Thoracic aorta (tissue), 2 donors: ENCODE measurements around the gene CBLN4. TPM values are rescaled to one million over a fixed set of nuclear protein-coding genes. Genes with fewer than 3 reads are reported as not detected.

ENCODE experiments used
- ATAC-seq: fragments of 150-250 bp; one replicate; pipeline ENCODE4 v1.8.0; 2017; ENCODE audit warnings: low read depth; ENCODE audit not compliant: insufficient number of reproducible peaks, low FRiP score
- DNase-seq: peaks from one replicate; pipeline ENCODE4 v3.0.0-alpha.2; 2020; ENCODE audit warnings: low spot score
- H3K27ac ChIP-seq, 2 donors: fragments of 200-600 bp; sonication (generic); 1 replicate in 1 of 2; 2 replicates in 1 of 2; pipeline ENCODE4 v1.5.1; 2016; ENCODE audit warnings: mild to moderate bottlenecking in 2 of 2, moderate library complexity in 2 of 2
- H3K27me3 ChIP-seq: fragments of 200-600 bp; sonication (generic); replicated peaks from 2 replicates; pipeline ENCODE4 v1.6.0; 2016; ENCODE audit warnings: mild to moderate bottlenecking; ENCODE audit not compliant: insufficient read depth
- H3K36me3 ChIP-seq: fragments of 200-600 bp; sonication (generic); one replicate; pipeline ENCODE4 v1.5.1; 2016
- H3K4me1 ChIP-seq, 2 donors: fragments of 200-600 bp; sonication (generic); 1 replicate in 1 of 2; 2 replicates in 1 of 2; pipeline versions ENCODE4 v1.5.1 to v1.6.0; 2016; ENCODE audit warnings: low read depth in 2 of 2, mild to moderate bottlenecking in 1 of 2; ENCODE audit not compliant: control insufficient read depth in 1 of 2
- H3K4me3 ChIP-seq: fragments of 200-600 bp; sonication (generic); 2 replicates; pipeline ENCODE4 v1.5.1; 2016; ENCODE audit warnings: mild to moderate bottlenecking
- H3K9me3 ChIP-seq: fragments of 200-600 bp; sonication (generic); 2 replicates; pipeline ENCODE4 v1.5.1; 2016
- CTCF ChIP-seq: fragments of 200-600 bp; sonication (generic); IDR thresholded peaks from one replicate; pipeline ENCODE4 v1.5.1; 2019; ENCODE audit warnings: antibody characterized with exemption
- total RNA-seq, 2 donors: library from RNA; depleted of rRNA; stranded (reverse); fragments of >200 nt; gene quantifications; one replicate each; pipeline versions ENCODE4 v1.1.0 to v1.2.3, GENCODE V29; 2016

The CBLN4 gene
- total RNA-seq, 2 donors from 2014 or later: not detected

GRCh38 chr20:56017560-56017959 lies 12.2 kb upstream of the CBLN4 start:
- DNase-seq (no peak), ATAC-seq (no peak)
- H3K9me3 ChIP-seq: no peaks in the 10 kb centered on the region
- no peaks in the 10 kb centered on the region for H3K27me3 ChIP-seq
- H3K4me3 ChIP-seq: no peak overlapping the region
- no peak for TF ChIP-seq CTCF
- no peaks in the 10 kb centered on the region for H3K4me1 ChIP-seq
- H3K27ac ChIP-seq: no peak overlapping the region
- no peaks in the 10 kb centered on the region for H3K36me3 ChIP-seq

- H3K27ac ChIP-seq: no peak overlapping the region
- no peaks in the 10 kb centered on the region for H3K27me3 ChIP-seq
- no peaks in the 10 kb centered on the region for H3K4me1 ChIP-seq
- H3K9me3 ChIP-seq: no peaks in the 10 kb centered on the region
- ATAC-seq: no peak
- no peak for TF ChIP-seq CTCF
- no peak overlapping the region for H3K4me3 ChIP-seq
- no peaks in the 10 kb centered on the region for H3K36me3 ChIP-seq
- no peak for DNase-seq
Measured at GRCh38 chr20:56014998-56015397, 9.7 kb upstream of the CBLN4 start.

- Histone ChIP-seq H3K27ac (no peak overlapping the region), H3K36me3 (no peaks in the 10 kb centered on the region), H3K27me3 (no peaks in the 10 kb centered on the region), H3K9me3 (no peaks in the 10 kb centered on the region), H3K4me1 (no peaks in the 10 kb centered on the region), H3K4me3 (no peak overlapping the region)
- no peak for TF ChIP-seq CTCF
- ATAC-seq (no peak), DNase-seq (no peak)
Measured at GRCh38 chr20:56014151-56014550, 8.8 kb upstream of the CBLN4 start.

- Histone ChIP-seq H3K9me3 (no peaks in the 10 kb centered on the region), H3K27me3 (peaks cover 6% of the 10 kb centered on the region), H3K4me1 (no peaks in the 10 kb centered on the region), H3K27ac (no peak overlapping the region), H3K36me3 (no peaks in the 10 kb centered on the region), H3K4me3 (no peak overlapping the region)
- TF ChIP-seq CTCF: no peak
- no peak for DNase-seq
- no peak for ATAC-seq
Measured at GRCh38 chr20:56004611-56005388, 519 bp downstream of the CBLN4 start.

GRCh38 chr20:56004007-56004406 lies 1.3 kb downstream of the CBLN4 start:
- no peak overlapping the region for H3K27ac ChIP-seq
- no peak for ATAC-seq
- no peaks in the 10 kb centered on the region for H3K4me1 ChIP-seq
- no peaks in the 10 kb centered on the region for H3K9me3 ChIP-seq
- DNase-seq: no peak
- peaks cover 6% of the 10 kb centered on the region for H3K27me3 ChIP-seq
- no peak for TF ChIP-seq CTCF
- no peaks in the 10 kb centered on the region for H3K36me3 ChIP-seq
- no peak overlapping the region for H3K4me3 ChIP-seq
